HepG2 (cell line): ENCODE measurements around the gene S100A7. TPM values are rescaled to one million over a fixed set of nuclear protein-coding genes. Genes with fewer than 3 reads are reported as not detected.

Source experiments
- ATAC-seq: fragments of 200-7000 bp; cut with Tn5 transposase; 3 replicates; pipeline ENCODE4 v1.9.1; 2020; ENCODE audit warnings: mild to moderate bottlenecking, moderate library complexity
- BruUV-seq: library from RNA; stranded (reverse); fragments of 400-500 nt; replicated peaks from 2 replicates; lab custom pipeline; 2021; lab: Mats Ljungman, UMichigan
- CTCF ChIA-PET: fragments of 300-600 bp; formaldehyde crosslinking; extraction: SDS; loops from one replicate; lab custom pipeline; 2021; ENCODE audit warnings: low total read pairs, inconsistent platforms, low intra/inter-chr PET ratio; lab: Yijun Ruan, JAX
- POLR2A ChIA-PET: fragments of 350-600 bp; sonication (Branson Sonifier 250); formaldehyde crosslinking; loops from one replicate; lab custom pipeline; 2020; ENCODE audit warnings: antibody characterized with exemption, inconsistent platforms; lab: Yijun Ruan, JAX
- DNase-seq: peaks from one replicate; pipeline ENCODE4 v3.0.0-alpha.2; 2015; ENCODE audit warnings: low spot score
- FAIRE-seq: peaks from 3 replicates; lab custom pipeline; 2011; peaks lifted over from hg19 to GRCh38; lab: Jason Lieb, UNC
- H2AFZ ChIP-seq: one replicate; pipeline ENCODE4 v1.6.1; 2011; ENCODE audit warnings: low read length, inconsistent platforms
- H3K27ac ChIP-seq: fragments of 300-600 bp; 3 replicates; pipeline ENCODE4 v1.8.0; 2011; ENCODE audit warnings: mixed run types, mild to moderate bottlenecking, mixed read lengths, low read length, inconsistent platforms; ENCODE audit not compliant: insufficient read depth; ENCODE audit errors: extremely low read length
- H3K27me3 ChIP-seq, 2 experiments: fragments of 200-600 bp in 1 of 2; 2 replicates in 1 of 2; 3 replicates in 1 of 2; pipeline versions ENCODE4 v1.6.0 to v1.8.0; 2011; ENCODE audit warnings: low read length in 2 of 2, mild to moderate bottlenecking in 2 of 2, moderate library complexity in 2 of 2, inconsistent platforms in 1 of 2; ENCODE audit not compliant: insufficient read depth in 2 of 2, control insufficient read depth in 1 of 2
- H3K36me3 ChIP-seq, 2 experiments: fragments of 200-600 bp in 1 of 2; replicated peaks in 1 of 2; 2 replicates in 1 of 2; 3 replicates in 1 of 2; pipeline versions ENCODE4 v1.5.1 to v1.8.0; 2011; ENCODE audit warnings: low read length in 2 of 2, inconsistent platforms in 1 of 2; ENCODE audit not compliant: insufficient read depth in 2 of 2, control insufficient read depth in 1 of 2
- H3K4me1 ChIP-seq: 2 replicates; pipeline ENCODE4 v1.5.1; 2012; ENCODE audit warnings: low read length, inconsistent platforms; ENCODE audit not compliant: insufficient read depth
- H3K4me2 ChIP-seq: 2 replicates; pipeline ENCODE4 v1.6.0; 2011; ENCODE audit warnings: low read depth, low read length, inconsistent platforms
- H3K4me3 ChIP-seq, 3 experiments: fragments of 200-600 bp in 1 of 3; sonication (generic), shearing (Covaris generic) in 1 of 3; replicated peaks in 1 of 3; 2 replicates each; pipeline ENCODE4 v1.5.1; 2011 to 2016; ENCODE audit warnings: low read length in 3 of 3, inconsistent platforms in 2 of 3, low read depth in 2 of 3, mild to moderate bottlenecking in 2 of 3, control low read depth in 1 of 3, mixed read lengths in 1 of 3; ENCODE audit not compliant: insufficient read depth in 1 of 3
- H3K79me2 ChIP-seq: one replicate; pipeline ENCODE4 v1.6.1; 2011; ENCODE audit warnings: low read length, inconsistent platforms; ENCODE audit not compliant: insufficient read depth
- H3K9ac ChIP-seq: 2 replicates; pipeline ENCODE4 v1.6.0; 2011; ENCODE audit warnings: mild to moderate bottlenecking, low read depth, low read length, inconsistent platforms; ENCODE audit not compliant: insufficient read depth
- H3K9me3 ChIP-seq: 2 replicates; pipeline ENCODE4 v1.5.1; 2012; ENCODE audit warnings: mild to moderate bottlenecking, low read length
- H4K20me1 ChIP-seq: 2 replicates; pipeline ENCODE4 v1.6.0; 2011; ENCODE audit warnings: inconsistent platforms, mild to moderate bottlenecking, low read length, moderate library complexity; ENCODE audit not compliant: insufficient read depth
- DNMT3B ChIP-seq: conservative IDR thresholded peaks from 2 replicates; pipeline ENCODE4 v1.6.1; 2016; ENCODE audit warnings: missing biosample characterization, control low read depth
- DRAP1 ChIP-seq: IDR thresholded peaks from 2 replicates; pipeline ENCODE4 v1.6.1; 2016; ENCODE audit warnings: missing genetic modification reagents, missing compliant biosample characterization
- FOXJ3 ChIP-seq: sonication (generic); formaldehyde crosslinking; IDR thresholded peaks from 2 replicates; pipeline ENCODE4 v1.4.0; 2020; ENCODE audit warnings: missing genetic modification reagents, mild to moderate bottlenecking, borderline replicate concordance
- GATAD1 ChIP-seq: IDR thresholded peaks from 2 replicates; pipeline ENCODE4 v1.6.1; 2016; ENCODE audit warnings: missing genetic modification reagents, missing compliant biosample characterization
- KDM2A ChIP-seq: sonication (generic); formaldehyde crosslinking; IDR thresholded peaks from 2 replicates; pipeline ENCODE4 v1.4.0; 2020; ENCODE audit warnings: low read depth, missing genetic modification reagents, borderline replicate concordance
- LCORL ChIP-seq, 2 experiments: fragments of 450-650 bp in 1 of 2; sonication (generic) in 1 of 2; formaldehyde crosslinking in 1 of 2; IDR thresholded peaks; 2 replicates each; pipeline versions ENCODE4 v1.5.0 to v1.6.1; 2017 to 2020; ENCODE audit warnings: antibody characterized with exemption in 1 of 2, missing genetic modification reagents in 1 of 2
- NR2F1 ChIP-seq, 2 experiments: fragments of 450-650 bp in 1 of 2; formaldehyde crosslinking in 1 of 2; IDR thresholded peaks; 2 replicates each; pipeline versions ENCODE4 v1.5.0 to v1.6.1; 2016 to 2020; ENCODE audit warnings: mild to moderate bottlenecking in 1 of 2, missing compliant biosample characterization in 1 of 2, missing genetic modification reagents in 1 of 2, moderate library complexity in 1 of 2
- ZBTB1 ChIP-seq: sonication (generic); formaldehyde crosslinking; IDR thresholded peaks from 2 replicates; pipeline ENCODE4 v1.4.0; 2020; ENCODE audit warnings: missing genetic modification reagents, borderline replicate concordance
- ZNF18 ChIP-seq: sonication (generic); formaldehyde crosslinking; IDR thresholded peaks from 2 replicates; pipeline ENCODE4 v1.8.0; 2022; ENCODE audit warnings: mild to moderate bottlenecking, missing genetic modification reagents; ENCODE audit not compliant: insufficient replicate concordance
- ZNF282 ChIP-seq: fragments of 450-650 bp; IDR thresholded peaks from 2 replicates; pipeline ENCODE4 v1.6.1; 2018; ENCODE audit not compliant: partially characterized antibody
- ZNF609 ChIP-seq: sonication (generic); formaldehyde crosslinking; IDR thresholded peaks from 2 replicates; pipeline ENCODE4 v1.4.0; 2020; ENCODE audit warnings: mild to moderate bottlenecking, missing genetic modification reagents, borderline replicate concordance
- ZNF724P ChIP-seq: sonication (generic); formaldehyde crosslinking; IDR thresholded peaks from 2 replicates; pipeline ENCODE4 v1.8.0; 2022; ENCODE audit warnings: missing genetic modification reagents, borderline replicate concordance
- ZNF775 ChIP-seq: sonication (generic); formaldehyde crosslinking; IDR thresholded peaks from 2 replicates; pipeline ENCODE4 v1.4.0; 2020; ENCODE audit warnings: missing genetic modification reagents, mild to moderate bottlenecking, moderate library complexity, borderline replicate concordance
- WGBS: methylation state at CpG from one replicate; pipeline ENCODE4 v1.1.6; 2017; ENCODE audit warnings: low lambda C conversion rate; 5-methylcytosine and 5-hydroxymethylcytosine counted together
- in situ Hi-C: cut with HindIII; loops from 2 replicates; pipeline ENCODE4 v1.10.0; 2017; ENCODE audit warnings: low pct_unique_long_range_greater_than_20kb; ENCODE audit not compliant: extremely low pct_ligation_motif_present
- intact Hi-C: fragments of 100-400 bp; cut with micrococcal nuclease; formaldehyde crosslinking; loops from one replicate; pipeline ENCODE4 v1.10.0; 2022; ENCODE audit not compliant: unreplicated experiment
- polyA plus RNA-seq, 8 experiments: library from polyadenylated mRNA; depleted of rRNA in 3 of 8; stranded (reverse) in 7 of 8; unstranded in 1 of 8; fragments of >200 nt; fragmentation: Illumina TruSeq in 4 of 8; extraction: Trizol in 4 of 8; gene quantifications; 2 replicates each; pipeline versions ENCODE4 v1.2.1 to v1.2.3, GENCODE V29; 2011 to 2016; ENCODE audit warnings: low read depth in 4 of 8, missing spikeins in 1 of 8, mixed read lengths in 1 of 8; ENCODE audit not compliant: insufficient read depth in 1 of 8
- total RNA-seq, 5 experiments: library from RNA; depleted of rRNA; stranded (reverse); fragments of >200 nt; fragmentation: Illumina TruSeq; extraction: Trizol; gene quantifications; 2 replicates each; pipeline ENCODE4 v1.2.3, GENCODE V29; 2016; ENCODE audit warnings: low read depth in 1 of 5

Gene S100A7
- total and polyA plus RNA-seq, 2 of the 13 experiments (the other 11 are each of a cell fraction or from before 2014, with no cell fraction given), result not detected

GRCh38 chr1:153506831-153507413 lies 46.5 kb upstream of the S100A7 start:
- Histone ChIP-seq H3K79me2 (no peaks in the 10 kb centered on the region), H3K4me2 (peak overlapping the region; percentile 49), H3K27ac (no peak overlapping the region), H2AFZ (no peak overlapping the region), H3K9ac (peak overlapping the region; percentile 44), H3K4me3 (peak overlapping the region in 1 of 3 experiments; percentile 47; a peak in 1 of 6 replicates), H3K27me3 (peaks cover 0 to 6% of the 10 kb centered on the region in 2 experiments; a peak in 1 of 5 replicates), H3K36me3 (no peaks in the 10 kb centered on the region), H4K20me1 (no peaks in the 10 kb centered on the region), H3K9me3 (no peaks in the 10 kb centered on the region), H3K4me1 (peaks cover 36% of the 10 kb centered on the region)
- in situ Hi-C loops (loop anchor here (5.0 kb wide), 2 partner anchors 60 to 120 kb away; partner anchors contain the start of genes S100A1, S100A13 and S100A2), intact Hi-C loops (loop anchor here (10.0 kb wide), 1 partner anchor 238 kb away; no protein-coding TSS in a partner anchor)
- 19% methylated on average over 7 of the region's 7 CpGs for WGBS
- peak; percentile 72 for DNase-seq
- peak; percentile 37 for FAIRE-seq
- peak; percentile 72 for ATAC-seq
- ChIA-PET CTCF (no interaction called here), POLR2A (interaction anchor here (0.7 to 1.7 kb wide), 7 partner anchors 38 to 262 kb away, joined by 3 to 10 read pairs (median 4); partner anchors contain the start of genes CHTOP, S100A1 and S100A13)
- no TSS peak for BruUV-seq
- TF ChIP-seq ZNF282 (no peak), ZNF724P (CRISPR knock-in tag) (no peak), GATAD1 (CRISPR knock-in tag) (no peak), ZBTB1 (no peak), ZNF18 (no peak), ZNF775 (CRISPR knock-in tag) (no peak), LCORL (IDR thresholded peaks at IDR 0.05) (no peak), LCORL (CRISPR knock-in tag; IDR thresholded peaks at IDR 0.05) (no peak; the same call in 1 of the 2 replicates), FOXJ3 (no peak), ZNF609 (CRISPR knock-in tag) (no peak), KDM2A (CRISPR knock-in tag) (0 out of 2 replicates have a peak, but pooled peaks have one; percentile 23), DNMT3B (CRISPR knock-in tag) (no peak), DRAP1 (CRISPR knock-in tag) (no peak), NR2F1 (CRISPR knock-in tag; IDR thresholded peaks at IDR 0.05) (peak; percentile 54 to 70; a peak in 2 of 4 replicates)
